ENCODE data around the gene TEX13D. TPM values are rescaled to one million over a fixed set of nuclear protein-coding genes. Genes with fewer than 3 reads are reported as not detected.

The TEX13D gene
- total RNA-seq, 2 experiments from 2014 or later: not detected

Small RNA genes within 50 kb of the gene (small RNA-seq; reads per million reads assigned to genes)
- gene AL022718.1: not detected

Other genes with a start within 250 kb of the TEX13D start
- gene SH2D1A, start 13.9 kb downstream of the TEX13D start, total RNA-seq (2014; rRNA removed; shearing (Covaris generic)): 2.2 and 4.3 TPM in 2 replicates
- 0.63 and 0.77 TPM in 2 replicates for gene SH2D1A, start 13.9 kb downstream of the TEX13D start, total RNA-seq (2022)